Lung (tissue), 12 donors: ENCODE results near the gene TMEM203. TPM values are rescaled to one million over a fixed set of nuclear protein-coding genes. Genes with fewer than 3 reads are reported as not detected.

Experiments used
- ATAC-seq: fragments of 200-7000 bp; cut with Tn5 transposase; one replicate; pipeline ENCODE4 v1.9.1; 2020; ENCODE audit warnings: moderate number of reproducible peaks; ENCODE audit not compliant: insufficient read depth, low FRiP score
- DNase-seq, 3 donors: peaks; one replicate each; pipeline ENCODE4 v3.0.0-alpha.2; 2013 to 2017
- H3K27ac ChIP-seq, 2 donors: one replicate each; pipeline ENCODE4 v1.5.1; 2013; ENCODE audit warnings: mild to moderate bottlenecking in 2 of 2, moderate library complexity in 2 of 2, control low read depth in 1 of 2, inconsistent platforms in 1 of 2, low read depth in 1 of 2, low read length in 1 of 2
- H3K27me3 ChIP-seq, 3 donors: one replicate each; pipeline ENCODE4 v1.5.1; 2013; ENCODE audit warnings: low read length in 2 of 3; ENCODE audit not compliant: control insufficient read depth in 3 of 3, insufficient read depth in 3 of 3
- H3K36me3 ChIP-seq, 4 donors: one replicate each; pipeline ENCODE4 v1.5.1; 2013; ENCODE audit warnings: low read length in 4 of 4, mild to moderate bottlenecking in 1 of 4, moderate library complexity in 1 of 4; ENCODE audit not compliant: control insufficient read depth in 4 of 4, insufficient read depth in 4 of 4
- H3K4me1 ChIP-seq, 5 donors: one replicate each; pipeline ENCODE4 v1.5.1; 2013; ENCODE audit warnings: low read length in 5 of 5, mild to moderate bottlenecking in 2 of 5, moderate library complexity in 1 of 5; ENCODE audit not compliant: control insufficient read depth in 5 of 5, insufficient read depth in 5 of 5
- H3K4me3 ChIP-seq: one replicate; pipeline ENCODE4 v1.5.1; 2013; ENCODE audit warnings: mild to moderate bottlenecking, control low read depth, moderate library complexity
- H3K9ac ChIP-seq, 2 donors: one replicate each; pipeline ENCODE4 v1.5.1; 2013; ENCODE audit warnings: low read length in 2 of 2, control low read depth in 1 of 2; ENCODE audit not compliant: insufficient read depth in 1 of 2
- H3K9me3 ChIP-seq, 4 donors: one replicate each; pipeline ENCODE4 v1.5.1; 2013; ENCODE audit warnings: low read length in 3 of 4, mild to moderate bottlenecking in 1 of 4, moderate library complexity in 1 of 4; ENCODE audit not compliant: control insufficient read depth in 4 of 4, insufficient read depth in 3 of 4
- WGBS, 2 donors: extraction: QIAGEN DNeasy Blood & Tissue Kit; methylation state at CpG; one replicate each; pipeline ENCODE4 v1.1.7; 2013; 5-methylcytosine and 5-hydroxymethylcytosine counted together
- polyA plus RNA-seq, 2 donors: library from polyadenylated mRNA; stranded (reverse); fragments of 200-250 nt; gene quantifications; one replicate each; pipeline ENCODE4 v1.2.1, GENCODE V29; 2013
- total RNA-seq, 2 donors: library from RNA; depleted of rRNA in 1 of 2; stranded (reverse); fragments of >200 nt in 1 of 2; gene quantifications; one replicate each; pipeline ENCODE4 v1.2.1, GENCODE V29; 2014 to 2021
- TF ChIP-seq, protein P1 (sequence below): IDR thresholded peaks from 2 replicates; pipeline ENCODE4 v1.5.1; 2012; ENCODE audit warnings: mild to moderate bottlenecking; ENCODE audit errors: control extremely low read depth, extremely low read depth
- donor health status: control.
- donor health status: control.
- donor health status: Bipolar disorder and iron deficiency.
- donor health status: healthy.
- donor health status: DM: yes; HTN: yes; CAD: no.

The TMEM203 gene
- total and polyA plus RNA-seq, 4 donors: 26.0 to 39.3 (median 33.8) TPM

DNA sequence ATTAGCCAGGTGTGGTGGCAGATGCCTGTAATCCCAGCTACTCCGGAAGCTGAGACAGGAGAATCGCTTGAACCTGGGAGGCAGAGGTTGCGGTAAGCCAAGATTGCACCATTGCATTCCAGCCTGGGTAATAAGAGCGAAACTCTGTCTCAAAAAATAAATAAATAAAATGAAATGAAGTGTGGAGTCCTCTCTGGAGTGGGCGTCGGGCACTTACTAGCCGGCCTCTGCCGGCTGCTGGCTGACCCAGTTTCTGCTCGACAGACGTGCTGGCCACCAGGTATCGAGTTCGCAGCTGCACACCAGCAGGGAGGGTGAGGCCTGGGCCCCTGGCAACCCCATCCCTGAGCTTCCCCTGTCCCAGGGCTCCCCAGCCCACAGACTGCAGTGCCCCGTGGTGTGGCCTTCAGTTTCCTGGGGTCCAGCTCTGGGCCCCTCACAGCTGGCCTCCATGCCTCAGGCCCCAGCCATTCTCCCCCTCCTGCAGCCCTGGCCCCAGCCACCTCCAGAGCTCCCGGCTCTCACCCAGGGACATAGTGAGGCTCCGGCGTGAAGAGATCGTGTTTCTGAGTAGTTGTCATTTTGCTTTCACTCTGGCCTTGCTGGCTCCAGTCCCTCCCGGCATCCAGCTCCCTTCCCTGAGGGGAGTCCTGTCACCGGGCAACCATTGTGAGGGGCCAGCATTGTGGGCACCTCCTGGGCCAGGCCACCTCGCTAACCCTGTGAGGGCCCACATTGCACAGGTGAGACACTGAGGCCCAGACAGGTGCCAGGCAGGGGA is 41.9 kb upstream of the TMEM203 start:
- 58 to 80% methylated on average over 20 of the region's 20 CpGs for WGBS, 2 donors

DNA sequence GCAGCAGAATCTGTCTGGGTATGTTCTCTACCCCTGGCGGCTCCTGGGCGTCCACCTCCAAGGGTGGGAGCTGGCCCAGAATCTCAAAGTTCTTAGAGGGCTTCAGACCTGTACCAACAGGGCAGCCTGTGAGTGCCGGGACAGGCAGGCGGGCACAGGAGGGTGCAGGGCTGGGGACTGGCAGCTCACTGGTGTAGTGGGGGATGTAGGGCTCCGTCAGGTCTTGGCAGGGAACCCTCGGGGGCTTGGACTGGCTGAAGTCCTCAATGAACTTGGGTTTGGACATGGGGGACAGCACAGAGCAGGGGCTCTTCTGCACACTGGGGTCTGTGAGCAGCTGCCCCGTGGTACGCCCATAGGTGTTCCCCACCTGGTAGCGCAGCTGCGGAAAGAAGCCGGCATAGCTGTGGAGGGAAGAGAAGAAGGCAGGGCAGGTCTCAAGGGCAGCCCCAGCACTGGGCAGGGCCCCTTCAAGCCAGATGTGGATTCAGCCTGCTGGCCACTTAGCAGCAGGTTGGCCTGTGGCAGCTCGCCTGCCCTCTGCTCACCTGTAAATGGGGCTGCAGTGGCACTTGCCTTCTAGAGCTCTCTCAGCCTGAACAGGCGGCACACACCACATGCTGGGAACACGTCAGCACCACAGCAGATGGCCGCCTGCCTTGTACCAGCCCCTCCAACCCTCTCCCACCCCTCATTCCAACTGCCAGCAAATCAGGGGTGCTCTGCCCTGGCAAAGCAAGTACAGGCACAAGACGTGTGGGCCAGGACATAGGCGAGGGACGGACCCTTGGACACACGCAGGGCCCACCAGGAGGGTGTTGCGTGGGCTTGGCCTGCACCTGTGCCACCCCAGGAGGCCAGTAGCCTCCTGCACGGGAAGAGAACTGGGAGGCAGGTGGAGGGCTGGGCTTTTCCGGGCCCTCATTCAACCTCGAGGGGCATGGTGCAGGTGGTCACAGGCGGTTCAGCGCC is 40.3 kb upstream of the TMEM203 start:
- H3K4me1 ChIP-seq: peaks cover 0 to 23% (median 8%) of the 10 kb centered on the region in 5 donors
- no peak overlapping the region for H3K4me3 ChIP-seq
- no peak overlapping the region for H3K27ac ChIP-seq
- TF ChIP-seq, protein P1, sequence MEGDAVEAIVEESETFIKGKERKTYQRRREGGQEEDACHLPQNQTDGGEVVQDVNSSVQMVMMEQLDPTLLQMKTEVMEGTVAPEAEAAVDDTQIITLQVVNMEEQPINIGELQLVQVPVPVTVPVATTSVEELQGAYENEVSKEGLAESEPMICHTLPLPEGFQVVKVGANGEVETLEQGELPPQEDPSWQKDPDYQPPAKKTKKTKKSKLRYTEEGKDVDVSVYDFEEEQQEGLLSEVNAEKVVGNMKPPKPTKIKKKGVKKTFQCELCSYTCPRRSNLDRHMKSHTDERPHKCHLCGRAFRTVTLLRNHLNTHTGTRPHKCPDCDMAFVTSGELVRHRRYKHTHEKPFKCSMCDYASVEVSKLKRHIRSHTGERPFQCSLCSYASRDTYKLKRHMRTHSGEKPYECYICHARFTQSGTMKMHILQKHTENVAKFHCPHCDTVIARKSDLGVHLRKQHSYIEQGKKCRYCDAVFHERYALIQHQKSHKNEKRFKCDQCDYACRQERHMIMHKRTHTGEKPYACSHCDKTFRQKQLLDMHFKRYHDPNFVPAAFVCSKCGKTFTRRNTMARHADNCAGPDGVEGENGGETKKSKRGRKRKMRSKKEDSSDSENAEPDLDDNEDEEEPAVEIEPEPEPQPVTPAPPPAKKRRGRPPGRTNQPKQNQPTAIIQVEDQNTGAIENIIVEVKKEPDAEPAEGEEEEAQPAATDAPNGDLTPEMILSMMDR: no peak
- no peaks in the 10 kb centered on the region for H3K9me3 ChIP-seq
- H3K9ac ChIP-seq: no peak overlapping the region
- no peaks in the 10 kb centered on the region for H3K27me3 ChIP-seq
- 94 to 96% methylated on average over 25 of the region's 25 CpGs for WGBS, 2 donors
- peaks cover 0 to 20% (median 12%) of the 10 kb centered on the region in 4 donors for H3K36me3 ChIP-seq
- no peak for DNase-seq
- ATAC-seq: no peak

More for the DNA sequence above, 41.9 kb upstream of the TMEM203 start:
- ATAC-seq (no peak), DNase-seq (peak in 1 of 3 donors; percentile 56)
- Histone ChIP-seq H3K4me3 (no peak overlapping the region), H3K36me3 (peaks cover 0 to 16% (median 11%) of the 10 kb centered on the region in 4 donors), H3K9me3 (no peaks in the 10 kb centered on the region), H3K27me3 (no peaks in the 10 kb centered on the region), H3K4me1 (peaks cover 0 to 18% (median 8%) of the 10 kb centered on the region in 5 donors), H3K27ac (peak overlapping the region in 1 of 2 donors; percentile 18), H3K9ac (no peak overlapping the region)
- TF ChIP-seq, protein P1: no peak

DNA sequence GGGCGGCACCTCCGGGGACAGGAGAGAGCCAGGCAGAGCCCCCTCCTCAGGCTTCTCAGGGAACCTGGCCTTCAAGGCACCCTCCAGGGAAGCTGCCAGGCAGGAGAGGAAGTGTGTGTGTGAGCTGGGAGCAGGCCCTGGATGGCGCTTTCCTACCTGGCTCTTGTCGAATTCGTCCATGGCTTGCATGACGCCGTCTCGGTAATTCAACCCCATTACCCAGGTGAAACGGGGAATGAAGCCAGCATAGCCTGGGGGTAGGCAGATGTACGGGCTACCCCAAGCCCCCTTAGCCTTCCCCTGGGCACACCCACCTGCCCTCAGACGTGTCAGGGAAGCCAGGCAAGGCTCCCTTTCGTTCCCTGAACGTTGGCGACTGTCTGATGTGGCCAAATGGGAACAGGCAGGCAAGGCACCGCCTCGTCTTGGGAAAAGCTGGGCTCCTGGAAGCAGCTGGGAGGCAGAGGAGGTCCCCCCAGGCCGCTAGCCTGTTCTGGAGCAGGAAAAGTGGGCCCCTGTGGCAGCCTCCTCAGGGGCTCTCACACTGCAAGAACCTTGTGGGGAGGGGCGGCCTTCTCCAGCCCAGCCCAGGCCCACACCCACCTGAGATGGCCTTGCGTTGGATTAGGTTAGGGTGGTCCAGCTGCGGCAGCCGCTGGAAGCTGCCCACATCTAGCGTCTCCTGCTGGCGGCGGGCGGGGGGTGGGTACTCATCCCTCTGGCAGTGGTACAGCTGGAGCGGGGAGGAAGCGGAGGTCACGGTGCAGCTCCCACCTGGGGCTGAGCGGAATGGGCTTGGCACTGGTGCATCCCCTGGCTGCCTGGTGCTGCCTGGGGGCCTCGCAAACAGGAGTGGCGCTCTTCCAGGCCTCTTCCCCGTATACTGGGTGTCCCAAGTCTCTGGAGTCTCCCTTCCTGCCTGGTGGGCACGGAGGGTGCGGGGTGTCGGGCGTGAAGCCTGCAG is 39.3 kb upstream of the TMEM203 start:
- Histone ChIP-seq H3K9me3 (no peaks in the 10 kb centered on the region), H3K9ac (no peak overlapping the region), H3K27ac (no peak overlapping the region), H3K36me3 (peaks cover 0 to 20% (median 12%) of the 10 kb centered on the region in 4 donors), H3K4me3 (no peak overlapping the region), H3K27me3 (no peaks in the 10 kb centered on the region), H3K4me1 (peaks cover 0 to 23% (median 8%) of the 10 kb centered on the region in 5 donors)
- TF ChIP-seq, protein P1: no peak
- no peak for DNase-seq
- no peak for ATAC-seq
- 82% methylated on average over 36 of the region's 36 CpGs for WGBS, 2 donors
